HG02870 (cell line): ENCODE data around the gene WIPI1.

Experiments used
- ATAC-seq: cut with Tn5 transposase; IDR thresholded peaks from one replicate; pipeline ENCODE4 v1.9.1; 2021; ENCODE audit warnings: mild to moderate bottlenecking, moderate library complexity; ENCODE audit not compliant: unreplicated experiment

The WIPI1 gene

DNA sequence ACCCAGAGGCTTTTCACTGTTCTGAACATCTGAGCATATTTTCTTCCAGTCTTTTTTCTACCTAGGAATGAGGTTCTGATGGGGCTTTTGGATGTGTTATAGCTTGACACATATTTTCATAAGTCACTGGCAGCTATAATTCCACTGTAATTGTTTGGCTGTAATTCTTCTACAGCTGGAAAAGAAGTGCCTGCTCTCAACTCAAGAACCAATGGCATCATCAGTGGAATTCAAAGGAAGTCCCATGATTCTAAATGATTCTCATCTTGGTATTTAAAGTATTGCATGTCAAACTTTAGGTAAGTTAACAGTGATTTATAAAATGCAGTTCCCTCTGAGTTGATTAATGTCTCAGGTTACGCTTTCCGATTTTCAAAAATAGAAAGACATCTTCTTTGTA, 16.8 kb downstream of the WIPI1 start:
- no peak for ATAC-seq

- no peak for ATAC-seq
These were observed 17.5 kb downstream of the WIPI1 start for GRCh38 chr17:68439656-68440290.

DNA sequence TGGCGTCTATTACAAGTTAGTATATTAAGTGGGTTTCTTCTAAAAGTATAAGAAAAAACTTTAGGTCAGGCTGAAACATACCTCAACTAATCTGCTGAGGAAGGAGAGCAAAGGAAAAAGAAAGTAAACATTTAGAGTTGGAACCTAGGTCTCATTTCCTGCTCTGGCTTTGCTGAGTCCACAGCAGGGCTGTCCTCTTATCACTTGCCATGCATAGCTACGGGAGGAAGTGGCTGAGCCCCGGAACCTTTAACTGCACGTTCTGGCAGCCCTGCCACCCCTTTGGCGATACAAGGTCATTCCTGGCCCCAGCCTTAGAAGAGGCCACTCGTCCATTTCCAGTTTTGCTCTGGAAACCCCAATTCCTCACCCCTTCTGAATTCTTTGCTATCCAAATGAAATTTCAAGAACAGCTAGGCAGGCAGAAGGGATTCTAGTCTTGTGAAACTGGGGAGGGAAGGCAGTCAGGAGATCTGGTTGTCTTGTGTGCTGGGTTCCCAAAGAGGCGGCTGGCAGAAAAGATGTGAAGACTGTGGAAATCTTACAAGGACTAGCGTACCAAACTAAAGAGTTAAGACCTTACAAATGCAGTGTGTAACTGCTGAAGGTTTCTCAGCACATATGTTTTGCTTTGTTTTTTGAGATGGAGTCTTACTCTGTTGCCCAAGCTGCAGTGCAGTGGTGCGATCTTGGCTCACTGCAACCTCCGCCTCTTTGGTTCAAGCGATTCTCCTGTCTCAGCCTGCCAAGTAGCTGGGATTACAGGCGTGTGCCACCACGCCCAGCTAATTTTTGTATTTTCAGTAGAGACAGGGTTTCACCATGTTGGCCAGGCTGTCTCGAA, 19.1 kb downstream of the WIPI1 start:
- ATAC-seq = peak; percentile 43

- ATAC-seq = no peak
These were observed 21.1 kb downstream of the WIPI1 start for GRCh38 chr17:68435876-68436842.

DNA sequence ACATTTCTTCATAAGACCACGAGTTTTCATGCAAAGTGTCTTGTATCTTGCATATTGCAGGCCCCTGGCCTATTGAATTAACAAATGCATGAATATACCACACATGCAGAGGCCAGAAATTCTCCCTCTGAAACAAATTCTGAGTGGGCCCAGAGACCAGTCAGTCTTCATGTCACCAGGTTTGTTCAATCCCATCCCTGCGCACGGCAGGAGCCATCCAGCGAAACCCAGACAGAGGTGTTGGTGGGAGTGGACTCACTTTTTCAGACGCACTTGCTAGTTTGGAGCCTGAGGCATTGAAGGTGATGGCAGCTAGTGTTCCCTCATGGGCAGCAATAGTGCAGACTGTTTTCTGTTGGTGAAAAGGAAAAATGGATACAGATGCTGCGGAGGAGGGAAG, 21.9 kb downstream of the WIPI1 start:
- ATAC-seq = no peak

DNA sequence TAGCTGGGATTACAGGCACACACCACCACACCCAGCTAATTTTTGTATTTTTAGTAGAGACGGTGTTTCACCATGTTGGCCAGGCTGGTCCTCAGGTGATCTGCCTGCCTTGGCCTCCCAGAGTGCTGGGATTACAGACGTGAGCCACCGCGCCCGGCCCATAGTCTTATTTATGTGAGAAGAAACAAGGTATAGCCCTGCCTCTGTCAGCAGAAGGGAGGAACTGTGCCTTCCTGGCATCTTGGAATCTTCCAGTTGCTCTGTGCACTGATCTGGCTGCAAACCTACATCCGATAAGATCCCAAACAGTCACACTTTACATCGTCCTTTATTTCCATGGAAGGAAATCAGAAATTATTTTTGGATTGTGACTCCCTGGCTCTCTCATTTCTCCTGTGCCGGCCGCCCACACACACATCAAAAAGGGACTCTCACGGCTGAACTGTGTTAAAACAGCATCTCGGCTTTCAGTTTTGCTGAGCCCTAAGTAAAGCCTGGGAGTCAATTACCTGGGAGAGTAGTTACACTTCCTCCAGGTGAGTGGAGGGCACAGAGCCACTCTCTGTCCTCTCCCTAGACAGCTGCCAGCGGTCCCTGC, 23.3 kb downstream of the WIPI1 start:
- ATAC-seq = no peak

- ATAC-seq = no peak
These were observed 24.1 kb downstream of the WIPI1 start for GRCh38 chr17:68433211-68433610.

DNA sequence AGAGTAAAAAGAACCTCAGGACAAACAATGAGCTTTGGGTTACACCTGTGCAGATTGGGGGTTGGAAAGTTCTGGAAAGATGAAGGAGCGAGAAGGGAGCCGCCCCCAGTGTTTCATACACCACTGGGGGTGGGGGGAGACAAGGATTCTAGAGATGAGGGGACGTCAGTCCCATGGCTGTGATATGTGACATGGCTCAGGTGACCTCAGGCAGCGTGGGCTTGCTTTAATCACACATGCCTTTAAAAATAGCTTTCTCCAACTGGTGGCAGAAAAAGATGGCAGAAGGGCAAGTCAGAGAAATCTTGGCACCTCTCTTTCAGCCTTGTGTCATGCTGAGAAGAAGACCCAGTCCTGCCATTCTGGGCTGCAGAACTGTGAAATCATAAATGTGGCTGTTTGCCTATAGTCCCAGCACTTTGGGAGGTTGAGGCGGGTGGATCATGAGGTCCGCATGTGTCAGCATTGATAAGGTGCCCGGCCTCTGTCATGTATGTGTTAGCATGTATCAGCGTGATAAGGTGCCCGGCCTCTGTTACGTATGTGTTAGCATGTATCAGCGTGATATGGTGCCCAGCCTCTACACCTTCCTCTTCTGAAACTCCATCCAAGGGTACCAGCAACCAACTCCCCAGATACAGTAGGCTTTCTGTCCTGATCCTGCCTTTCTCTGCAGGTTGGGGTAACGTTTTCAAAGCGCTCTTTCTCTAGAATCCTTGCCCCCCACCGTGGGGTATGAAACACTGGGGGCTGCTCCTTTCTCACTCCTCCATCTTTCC, 25.0 kb downstream of the WIPI1 start:
- ATAC-seq = no peak

DNA sequence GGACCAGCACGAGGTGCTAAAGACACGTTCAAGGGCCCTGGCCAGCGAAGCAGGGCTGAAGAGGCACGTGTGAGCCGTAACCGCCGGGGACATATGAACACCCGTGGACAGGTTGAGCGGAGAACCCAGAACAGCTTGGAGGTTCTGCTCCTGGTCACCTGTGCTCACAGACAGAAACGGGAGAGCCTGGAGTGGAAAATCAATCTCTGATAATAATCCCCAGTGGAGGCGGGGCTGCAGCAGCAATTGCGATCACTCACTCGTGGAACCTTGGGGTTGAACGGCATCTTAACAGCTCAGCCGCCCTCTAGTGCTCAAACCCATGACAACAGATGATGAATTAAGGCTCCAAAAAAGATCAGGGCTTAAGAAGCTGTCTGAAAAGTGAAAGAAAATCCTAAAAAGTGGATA, 25.6 kb downstream of the WIPI1 start:
- no peak for ATAC-seq

- no peak for ATAC-seq
These were observed 26.2 kb downstream of the WIPI1 start for GRCh38 chr17:68431045-68431608.

DNA sequence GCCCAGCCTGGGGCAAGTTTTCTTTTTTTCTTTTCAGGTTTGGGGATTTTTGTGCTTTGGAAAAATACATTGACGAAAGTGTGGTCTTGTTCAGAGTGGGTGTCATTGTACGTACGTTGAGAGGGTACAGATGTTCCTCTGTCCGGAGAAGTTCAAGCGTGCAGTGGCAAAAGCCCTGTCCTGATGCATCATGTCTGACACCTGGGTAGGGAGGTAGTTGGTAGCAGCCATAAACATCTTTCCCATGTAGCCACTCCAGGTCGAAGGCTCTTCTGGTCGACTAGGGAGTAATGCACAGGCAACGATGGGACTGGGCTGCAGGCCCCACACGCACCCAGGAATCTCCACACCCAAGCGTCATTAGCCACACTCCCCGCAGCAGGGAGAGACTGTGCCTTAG, 27.4 kb downstream of the WIPI1 start:
- no peak for ATAC-seq

GRCh38 chr17:68428498-68429172, 28.7 kb downstream of the WIPI1 start:
- ATAC-seq = no peak

- ATAC-seq = no peak
These were observed 29.7 kb downstream of the WIPI1 start for GRCh38 chr17:68427575-68427974.

GRCh38 chr17:68425979-68426378, 31.3 kb downstream of the WIPI1 start:
- no peak for ATAC-seq

- ATAC-seq = no peak
These were observed 32.4 kb downstream of the WIPI1 start for GRCh38 chr17:68424861-68425260.

GRCh38 chr17:68424203-68424602, 33.1 kb downstream of the WIPI1 start:
- no peak for ATAC-seq

GRCh38 chr17:68423251-68423650, 34.0 kb downstream of the WIPI1 start:
- no peak for ATAC-seq

DNA sequence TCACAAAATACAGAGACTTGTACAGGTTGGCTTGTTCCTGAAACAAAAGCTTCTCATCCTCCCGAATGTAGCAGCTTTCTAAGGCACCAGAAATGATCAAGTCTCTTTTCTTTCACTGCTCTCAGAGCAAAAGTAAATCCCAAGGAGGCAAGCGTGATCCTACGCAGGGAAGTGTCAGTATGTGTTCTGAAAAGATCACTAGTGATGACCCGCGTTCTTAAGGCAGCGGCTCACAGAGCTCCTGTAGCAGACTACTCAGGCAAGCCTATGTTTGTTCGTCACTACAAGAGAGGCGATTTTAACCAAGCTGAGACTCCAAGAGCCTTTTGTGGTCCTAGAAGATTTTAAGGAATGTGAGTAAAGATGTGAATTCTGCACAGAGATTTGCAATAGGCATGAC, 34.5 kb downstream of the WIPI1 start:
- no peak for ATAC-seq

GRCh38 chr17:68421486-68421885, 35.8 kb downstream of the WIPI1 start:
- no peak for ATAC-seq
